Measurements from ENCODE around the gene CD68. TPM values are rescaled to one million over a fixed set of nuclear protein-coding genes. Genes with fewer than 3 reads are reported as not detected.

The CD68 gene, protein sequence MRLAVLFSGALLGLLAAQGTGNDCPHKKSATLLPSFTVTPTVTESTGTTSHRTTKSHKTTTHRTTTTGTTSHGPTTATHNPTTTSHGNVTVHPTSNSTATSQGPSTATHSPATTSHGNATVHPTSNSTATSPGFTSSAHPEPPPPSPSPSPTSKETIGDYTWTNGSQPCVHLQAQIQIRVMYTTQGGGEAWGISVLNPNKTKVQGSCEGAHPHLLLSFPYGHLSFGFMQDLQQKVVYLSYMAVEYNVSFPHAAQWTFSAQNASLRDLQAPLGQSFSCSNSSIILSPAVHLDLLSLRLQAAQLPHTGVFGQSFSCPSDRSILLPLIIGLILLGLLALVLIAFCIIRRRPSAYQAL
- total RNA-seq, result 5.9 TPM

GRCh38 chr17:7579001-7579833 is at the start of gene CD68:
Gene CD68 (plus strand): TSS chr17:7579638. CDS start chr17:7579678, 40 bp downstream.

GRCh38 chr17:7548585-7549400 is 30.6 kb upstream of the CD68 start, which contains the start of gene TNFSF12:
Gene TNFSF12 (plus strand): TSS chr17:7549058. CDS start chr17:7549154, 96 bp downstream.

DNA sequence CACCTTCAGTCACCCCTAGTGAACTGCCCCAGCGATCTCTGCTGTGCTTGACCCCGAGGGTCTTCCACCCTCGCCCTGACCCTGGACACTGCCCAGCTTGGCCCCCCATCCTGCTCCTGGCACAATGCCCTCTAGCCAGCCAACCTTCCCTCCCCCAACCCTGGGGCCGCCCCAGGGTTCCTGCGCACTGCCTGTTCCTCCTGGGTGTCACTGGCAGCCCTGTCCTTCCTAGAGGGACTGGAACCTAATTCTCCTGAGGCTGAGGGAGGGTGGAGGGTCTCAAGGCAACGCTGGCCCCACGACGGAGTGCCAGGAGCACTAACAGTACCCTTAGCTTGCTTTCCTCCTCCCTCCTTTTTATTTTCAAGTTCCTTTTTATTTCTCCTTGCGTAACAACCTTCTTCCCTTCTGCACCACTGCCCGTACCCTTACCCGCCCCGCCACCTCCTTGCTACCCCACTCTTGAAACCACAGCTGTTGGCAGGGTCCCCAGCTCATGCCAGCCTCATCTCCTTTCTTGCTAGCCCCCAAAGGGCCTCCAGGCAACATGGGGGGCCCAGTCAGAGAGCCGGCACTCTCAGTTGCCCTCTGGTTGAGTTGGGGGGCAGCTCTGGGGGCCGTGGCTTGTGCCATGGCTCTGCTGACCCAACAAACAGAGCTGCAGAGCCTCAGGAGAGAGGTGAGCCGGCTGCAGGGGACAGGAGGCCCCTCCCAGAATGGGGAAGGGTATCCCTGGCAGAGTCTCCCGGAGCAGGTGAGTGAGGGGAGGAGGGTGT is 20.7 kb upstream of the CD68 start, which contains the start of gene TNFSF13:
Gene TNFSF13, plus strand, starts transcription at position 207 of the 776 bp plus-strand sequence. Its CDS starts 290 bp downstream, at position 497.

GRCh38 chr17:7561589-7562207 is 17.7 kb upstream of the CD68 start, which contains the start of gene SENP3:
Gene SENP3 (plus strand): TSS chr17:7561919. CDS start chr17:7563077, 1,158 bp downstream.

DNA sequence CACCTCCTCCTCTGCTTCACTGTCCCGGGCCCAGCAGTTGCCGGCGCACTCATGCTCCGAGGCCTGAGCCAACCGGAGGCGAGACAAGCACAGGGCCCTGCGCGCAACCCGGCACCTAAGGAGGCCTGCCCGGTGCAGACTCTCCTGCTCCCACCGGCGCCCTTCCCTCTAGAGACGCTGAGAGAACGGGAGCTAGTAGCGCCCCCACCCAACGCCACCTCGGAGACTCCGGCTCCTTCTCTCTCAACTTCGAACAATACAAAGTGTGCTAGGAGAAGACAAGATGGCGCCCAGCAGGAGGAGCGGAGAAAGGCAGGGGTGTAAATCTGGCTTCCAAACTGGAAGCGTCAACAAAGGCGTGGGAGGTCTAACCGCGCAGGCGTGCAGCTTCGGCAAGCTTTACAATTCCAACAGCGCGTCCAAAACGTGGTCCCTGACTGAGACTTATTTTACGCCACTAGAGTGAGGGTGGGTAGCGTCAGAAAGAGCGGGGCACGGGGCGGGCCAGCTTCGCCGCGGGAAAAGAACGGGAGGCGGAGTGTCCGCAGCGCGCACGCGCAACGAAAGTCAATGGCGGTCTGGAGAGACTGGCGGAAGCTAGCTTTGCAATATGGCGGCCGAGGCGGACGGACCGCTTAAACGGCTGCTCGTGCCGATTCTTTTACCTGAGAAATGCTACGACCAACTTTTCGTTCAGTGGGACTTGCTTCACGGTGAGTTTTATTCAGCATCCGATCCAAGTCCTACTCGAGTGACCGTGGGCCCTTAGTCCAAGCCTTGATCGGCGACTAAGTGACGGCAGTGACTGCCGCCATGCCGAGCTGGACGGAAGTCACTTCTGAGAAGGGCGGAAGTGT is 4.0 kb downstream of the CD68 start, which contains the start of gene MPDU1:
Gene MPDU1, plus strand, starts transcription at position 600 of the 857 bp plus-strand sequence. Its CDS starts 11 bp downstream, at position 611.

DNA sequence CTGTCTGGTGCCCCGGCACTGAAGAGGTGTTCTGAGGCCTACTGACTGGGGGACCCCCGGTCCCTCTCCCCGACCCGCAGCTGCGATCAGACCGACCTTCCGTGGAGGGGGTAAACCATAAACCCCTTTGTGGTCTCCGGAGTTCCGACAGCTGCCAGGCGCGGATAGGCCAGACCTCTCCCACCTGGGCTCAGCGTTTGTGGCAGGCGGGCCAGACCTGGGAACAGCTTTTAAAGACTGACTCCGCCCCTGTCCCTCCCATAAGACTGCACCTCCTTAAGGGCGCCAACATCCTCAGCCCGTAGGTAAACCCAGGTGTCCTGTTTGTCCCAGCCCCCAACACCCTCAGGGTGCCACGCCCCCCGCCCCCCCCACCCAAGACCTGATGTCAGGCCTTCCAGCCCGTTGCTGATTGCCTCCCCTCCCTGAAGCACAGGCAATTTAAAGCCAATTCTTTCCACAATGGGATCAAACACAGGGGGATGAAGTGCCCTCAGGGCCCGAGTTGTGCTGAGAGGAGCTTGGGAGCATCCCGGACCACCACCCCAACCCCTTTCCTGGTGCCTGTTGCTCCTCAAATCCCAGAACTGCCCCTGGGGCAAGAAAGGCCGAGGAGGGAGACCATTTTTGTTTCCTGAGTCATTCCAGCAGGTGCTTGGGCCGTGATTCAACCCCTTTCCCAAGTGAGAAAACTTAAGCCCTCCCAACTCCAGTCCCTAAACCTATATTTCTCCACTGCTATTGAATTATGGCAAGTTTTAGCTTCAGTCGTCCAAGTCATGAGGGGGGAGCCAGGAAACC is 10.7 kb downstream of the CD68 start, which contains the start of gene SOX15:
Gene SOX15, minus strand, starts transcription at position 204 of the 801 bp plus-strand sequence. CDS start 418 bp downstream, outside the sequence.

DNA sequence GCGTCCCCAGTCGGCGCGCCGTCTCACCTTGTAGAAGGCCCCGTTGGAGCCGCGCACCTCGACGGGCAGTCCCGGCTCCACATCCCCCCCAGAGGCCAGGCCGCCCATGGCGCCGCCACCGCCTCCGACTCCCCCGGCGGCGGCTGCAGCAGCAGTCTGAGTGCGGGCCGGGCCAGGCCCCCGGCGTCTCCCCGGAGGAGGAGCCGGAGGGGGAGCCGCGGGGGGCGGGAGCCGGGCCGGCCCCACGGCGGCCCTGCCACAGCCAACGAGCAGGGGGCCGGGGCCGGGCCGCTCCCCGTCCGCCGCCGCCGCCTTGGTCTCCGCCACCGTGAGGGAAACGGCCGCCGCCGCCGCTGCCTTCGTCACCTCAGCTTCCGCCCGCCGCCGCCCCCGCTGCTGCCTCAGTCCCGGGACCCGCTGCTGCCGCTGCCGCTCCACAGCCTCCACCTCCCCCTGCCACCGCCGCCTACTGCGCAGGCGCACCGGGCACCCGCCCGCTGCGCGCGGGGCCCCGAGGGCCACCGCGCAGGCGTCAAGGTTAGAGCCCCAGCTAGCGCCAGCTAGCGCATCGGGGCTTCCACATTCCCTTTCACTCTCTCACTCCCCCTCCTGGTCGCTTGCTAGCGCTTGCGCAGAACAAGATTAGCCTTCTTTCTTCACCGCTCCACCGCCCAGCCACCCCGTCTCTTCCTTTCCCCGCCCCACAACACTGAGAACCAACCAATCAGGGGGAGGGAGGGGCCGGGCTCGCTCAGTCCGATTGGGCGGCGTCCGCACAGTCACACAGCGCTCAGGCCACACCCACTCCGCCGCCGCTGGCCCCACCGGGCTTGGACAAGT is 35.2 kb downstream of the CD68 start, which contains the start of gene FXR2:
Gene FXR2, minus strand, starts transcription at position 473 of the 840 bp plus-strand sequence. Its CDS starts 365 bp downstream, at position 108.

GRCh38 chr17:7627250-7628121 is 48.0 kb downstream of the CD68 start, which contains the start of gene SAT2:
Gene SAT2 (minus strand): TSS chr17:7627821. CDS start chr17:7627635, 186 bp downstream.

GRCh38 chr17:7629939-7630571 is 50.6 kb downstream of the CD68 start, which contains the start of gene SHBG:
Gene SHBG (plus strand): TSS chr17:7630135. CDS start chr17:7630173, 38 bp downstream.

Other genes with a start within 250 kb of the CD68 start
- gene ACAP1, start 243.1 kb upstream of the CD68 start, total RNA-seq, result 6.2 TPM
- 4.5 TPM for gene KCTD11, start 227.5 kb upstream of the CD68 start, total RNA-seq
- gene TMEM95, start 224.5 kb upstream of the CD68 start, total RNA-seq, result not detected
- gene TNK1, start 198.5 kb upstream of the CD68 start, total RNA-seq, result 2.4 TPM
- 12.8 TPM for gene PLSCR3, start 185.1 kb upstream of the CD68 start, total RNA-seq
- gene TMEM256, start 175.5 kb upstream of the CD68 start, total RNA-seq, result 27.9 TPM
- 36.2 TPM for gene NLGN2, start 171.8 kb upstream of the CD68 start, total RNA-seq
- not detected for gene SPEM1, start 159.3 kb upstream of the CD68 start, total RNA-seq
- not detected for gene SPEM2, start 154.0 kb upstream of the CD68 start, total RNA-seq
- gene SPEM3, start 150.8 kb upstream of the CD68 start, total RNA-seq, result not detected
- 1.0 TPM for gene TMEM102, start 144.2 kb upstream of the CD68 start, total RNA-seq
- 7.1 TPM for gene FGF11, start 140.1 kb upstream of the CD68 start, total RNA-seq
- gene CHRNB1, start 134.6 kb upstream of the CD68 start, total RNA-seq, result 17.8 TPM
- gene ZBTB4, start 100.0 kb upstream of the CD68 start, total RNA-seq, result 35.8 TPM
- not detected for gene SLC35G6, start 98.2 kb upstream of the CD68 start, total RNA-seq
- gene POLR2A, start 95.3 kb upstream of the CD68 start, total RNA-seq, result 114 TPM
- gene TNFSF12, start 30.6 kb upstream of the CD68 start, total RNA-seq, result 16.2 TPM
- gene TNFSF13, start 20.9 kb upstream of the CD68 start, total RNA-seq, result 7.6 TPM
- 54.2 TPM for gene SENP3, start 17.7 kb upstream of the CD68 start, total RNA-seq
- 68.1 TPM for gene MPDU1, start 4.2 kb downstream of the CD68 start, total RNA-seq
- 3.2 TPM for gene SOX15, start 10.5 kb downstream of the CD68 start, total RNA-seq
- 43.2 TPM for gene FXR2, start 35.3 kb downstream of the CD68 start, total RNA-seq
- gene SAT2, start 48.2 kb downstream of the CD68 start, total RNA-seq, result 41.5 TPM
- 1.3 TPM for gene SHBG, start 50.5 kb downstream of the CD68 start, total RNA-seq
- 62.5 TPM for gene ATP1B2, start 71.3 kb downstream of the CD68 start, total RNA-seq
- gene TP53, start 107.9 kb downstream of the CD68 start, total RNA-seq, result 27.9 TPM
- 5.6 TPM for gene WRAP53, start 108.8 kb downstream of the CD68 start, total RNA-seq
- gene EFNB3, start 125.6 kb downstream of the CD68 start, total RNA-seq, result 10.0 TPM
- 0.60 TPM for gene DNAH2, start 138.1 kb downstream of the CD68 start, total RNA-seq

All from camera-type eye (tissue), 1 donor.